B cell (primary cell): ENCODE results near the gene ICA1. TPM values are rescaled to one million over a fixed set of nuclear protein-coding genes. Genes with fewer than 3 reads are reported as not detected.

Experiments
- ATAC-seq: fragments of 200-7000 bp; cut with Tn5 transposase; one replicate; pipeline ENCODE4 v1.10.0; 2021; ENCODE audit warnings: low read depth, mild to moderate bottlenecking, moderate number of reproducible peaks, moderate library complexity
- CTCF ChIA-PET: fragments of 350-600 bp; sonication (Branson Sonifier 250); formaldehyde crosslinking; loops from one replicate; lab custom pipeline; 2021; ENCODE audit warnings: antibody characterized with exemption, inconsistent platforms; lab: Charles Lee
- POLR2A ChIA-PET: fragments of 350-600 bp; sonication (Branson Sonifier 250); formaldehyde crosslinking; loops from one replicate; lab custom pipeline; 2021; ENCODE audit warnings: antibody characterized with exemption; lab: Charles Lee
- DNase-seq: peaks from one replicate; pipeline ENCODE4 v3.0.0; 2013
- H2AFZ ChIP-seq: 2 replicates; pipeline ENCODE4 v1.6.1; 2012; ENCODE audit warnings: mild to moderate bottlenecking, low read depth, low read length; ENCODE audit not compliant: insufficient read depth, poor library complexity, severe bottlenecking
- H3K27ac ChIP-seq, 2 donors: 1 replicate in 1 of 2; 2 replicates in 1 of 2; pipeline ENCODE4 v1.5.1; 2012 to 2013; ENCODE audit warnings: low read length in 2 of 2, mild to moderate bottlenecking in 2 of 2, moderate library complexity in 1 of 2
- H3K27me3 ChIP-seq, 4 experiments: fragments of 200-600 bp in 1 of 4; sonication (generic) in 1 of 4; replicated peaks in 1 of 4; 1 replicate in 2 of 4; 2 replicates in 2 of 4; pipeline versions ENCODE4 v1.6.1 to v1.7.0; 2013 to 2016; ENCODE audit warnings: low read length in 3 of 4, mild to moderate bottlenecking in 2 of 4, mixed read lengths in 1 of 4, moderate library complexity in 1 of 4; ENCODE audit not compliant: insufficient read depth in 4 of 4, control insufficient read depth in 3 of 4; ENCODE audit errors: control extremely low read depth in 1 of 4
- H3K36me3 ChIP-seq, 2 experiments: replicated peaks in 1 of 2; 1 replicate in 1 of 2; 2 replicates in 1 of 2; pipeline versions ENCODE4 v1.6.1 to v1.7.1; 2013; ENCODE audit warnings: low read length in 1 of 2; ENCODE audit not compliant: insufficient read depth in 2 of 2, control insufficient read depth in 1 of 2; ENCODE audit errors: control extremely low read depth in 1 of 2, extremely low read depth in 1 of 2
- H3K4me1 ChIP-seq, 2 donors: fragments of 200-600 bp in 1 of 2; sonication (generic) in 1 of 2; 1 replicate in 1 of 2; 2 replicates in 1 of 2; pipeline versions ENCODE4 v1.5.1 to v1.6.1; 2013 to 2017; ENCODE audit warnings: low read length in 2 of 2; ENCODE audit not compliant: control insufficient read depth in 2 of 2, insufficient read depth in 2 of 2
- H3K4me2 ChIP-seq: replicated peaks from 2 replicates; pipeline ENCODE3; 2012; ENCODE audit warnings: mild to moderate bottlenecking, low read depth, low read length; ENCODE audit not compliant: poor library complexity, severe bottlenecking
- H3K4me3 ChIP-seq, 5 experiments: fragments of 200-600 bp in 1 of 5; sonication (generic) in 1 of 5; 1 replicate in 3 of 5; 2 replicates in 2 of 5; pipeline versions ENCODE4 v1.5.1 to v1.7.0; 2011 to 2016; ENCODE audit warnings: low read length in 4 of 5, mild to moderate bottlenecking in 4 of 5, low read depth in 2 of 5, control low read depth in 1 of 5, moderate library complexity in 1 of 5; ENCODE audit not compliant: insufficient read depth in 1 of 5; ENCODE audit errors: control extremely low read depth in 1 of 5, extremely low read depth in 1 of 5
- H3K79me2 ChIP-seq: fragments of 200-600 bp; sonication (generic); one replicate; pipeline ENCODE4 v1.6.0; 2016; ENCODE audit warnings: low read length; ENCODE audit not compliant: control insufficient read depth, insufficient read depth
- H3K9ac ChIP-seq: fragments of 200-600 bp; sonication (generic); 2 replicates; pipeline ENCODE4 v1.6.1; 2017; ENCODE audit warnings: mild to moderate bottlenecking, low read length, moderate library complexity
- H3K9me3 ChIP-seq, 3 donors: one replicate each; pipeline versions ENCODE4 v1.6.1 to v1.7.1; 2013; ENCODE audit warnings: low read length in 2 of 3; ENCODE audit not compliant: control insufficient read depth in 2 of 3, insufficient read depth in 1 of 3; ENCODE audit errors: control extremely low read depth in 1 of 3
- H4K20me1 ChIP-seq: 2 replicates; pipeline ENCODE4 v1.6.0; 2012; ENCODE audit warnings: mild to moderate bottlenecking, low read length; ENCODE audit not compliant: insufficient read depth, control insufficient read depth, poor library complexity, severe bottlenecking
- H3K27ac Mint-ChIP-seq: one replicate; pipeline ENCODE4 v1.8.0; 2021; ENCODE audit warnings: mixed read lengths
- H3K27me3 Mint-ChIP-seq: one replicate; pipeline ENCODE4 v1.8.0; 2021; ENCODE audit warnings: mixed read lengths
- H3K4me1 Mint-ChIP-seq: one replicate; pipeline ENCODE4 v1.8.0; 2021; ENCODE audit warnings: mixed read lengths
- H3K4me3 Mint-ChIP-seq: one replicate; pipeline ENCODE4 v1.8.0; 2021; ENCODE audit warnings: mixed read lengths
- H3K9me3 Mint-ChIP-seq: one replicate; pipeline ENCODE4 v1.8.0; 2022; ENCODE audit warnings: mixed read lengths; ENCODE audit not compliant: insufficient read depth
- CTCF ChIP-seq: fragments of 200-600 bp; IDR thresholded peaks from one replicate; pipeline ENCODE4 v1.8.0; 2022; ENCODE audit warnings: antibody characterized with exemption, mild to moderate bottlenecking
- EZH2 ChIP-seq: IDR thresholded peaks from 2 replicates; pipeline ENCODE4 v1.6.1; 2012; ENCODE audit warnings: borderline replicate concordance, low read depth, mild to moderate bottlenecking, moderate library complexity, low read length; ENCODE audit not compliant: insufficient read depth, poor library complexity, severe bottlenecking
- WGBS: methylation state at CpG from one replicate; pipeline ENCODE4 v1.1.5; 2013; ENCODE audit warnings: missing lambda C conversion rate; ENCODE audit not compliant: insufficient coverage; 5-methylcytosine and 5-hydroxymethylcytosine counted together
- intact Hi-C: fragments of 100-400 bp; cut with micrococcal nuclease; formaldehyde crosslinking; loops from one replicate; pipeline ENCODE4 v1.10.0; 2022
- polyA plus RNA-seq: library from polyadenylated mRNA; depleted of rRNA; stranded (reverse); fragments of >200 nt; gene quantifications from 2 replicates; pipeline ENCODE4 v1.2.3, GENCODE V29; 2012
- total RNA-seq, 2 donors: library from RNA; stranded (reverse); fragments of 120-200 nt in 1 of 2; gene quantifications; 1 replicate in 1 of 2; 2 replicates in 1 of 2; pipeline versions ENCODE4 v1.2.3 to v1.2.4, GENCODE V29; 2013 to 2022

ICA1 gene
- total and polyA plus RNA-seq, 2 donors (not counting 1 experiment from before 2014, with no cell fraction given) = 0.03 TPM; not detected in 1

DNA sequence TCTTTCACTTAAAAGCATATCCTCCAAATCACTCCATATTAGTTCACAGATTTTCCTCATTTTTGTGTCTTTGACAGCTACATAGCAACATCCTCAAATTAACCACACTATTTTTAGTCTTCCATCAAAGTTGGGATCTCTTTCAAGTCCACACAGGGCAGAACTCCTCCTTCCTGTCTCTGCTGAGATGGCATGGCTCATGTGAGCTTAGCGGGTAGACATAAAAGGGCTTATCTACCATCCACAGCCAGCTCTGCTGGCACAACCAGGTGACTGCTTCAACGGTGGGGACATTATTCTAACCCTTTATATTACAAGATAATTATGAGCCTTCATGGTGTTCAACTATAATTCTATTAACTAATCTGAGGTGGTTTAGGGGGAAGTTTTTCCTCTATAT lies 35.5 kb downstream of the ICA1 start:
- CTCF ChIA-PET = no interaction called here
- ATAC-seq (no peak), DNase-seq (no peak)
- TF ChIP-seq EZH2 (no peak), CTCF (no peak)
- Histone ChIP-seq H2AFZ (no peak overlapping the region), H3K4me3 (no peak overlapping the region), H3K4me1 (no peaks in the 10 kb centered on the region), H3K9ac (no peak overlapping the region), H4K20me1 (no peaks in the 10 kb centered on the region), H3K79me2 (no peaks in the 10 kb centered on the region), H3K27ac (no peak overlapping the region), H3K27me3 (peaks cover 0 to 3% (median 1%) of the 10 kb centered on the region in 4 experiments), H3K9me3 (no peaks in the 10 kb centered on the region), H3K36me3 (no peaks in the 10 kb centered on the region), H3K4me2 (no peak overlapping the region)
- Mint-ChIP-seq H3K27ac (no peak overlapping the region), H3K4me3 (no peak overlapping the region), H3K27me3 (peaks cover 18% of the 10 kb centered on the region), H3K9me3 (no peaks in the 10 kb centered on the region), H3K4me1 (no peaks in the 10 kb centered on the region)
- intact Hi-C loops = no loop called here
- WGBS = no CpG with 5 or more reads among the region's 2 CpGs
- POLR2A ChIA-PET = no interaction called here

DNA sequence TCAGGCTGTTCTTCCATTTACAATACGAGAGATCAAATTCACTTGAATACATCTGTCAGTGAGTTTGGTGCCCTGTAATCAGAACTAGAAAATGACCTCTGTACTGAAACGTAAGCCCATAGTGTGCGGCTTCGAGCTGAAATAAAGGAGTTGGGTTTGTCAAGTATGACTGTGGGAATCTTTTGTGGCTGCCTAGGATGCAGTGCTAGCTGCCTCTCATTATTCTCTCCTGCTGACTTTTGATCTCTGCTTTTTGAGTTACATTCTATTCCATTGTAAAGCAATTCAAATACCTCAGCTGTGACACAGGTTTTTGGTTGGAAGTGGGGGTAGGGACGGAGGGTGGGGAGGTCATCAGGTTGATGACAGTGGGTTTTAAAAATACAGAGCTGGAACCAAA lies 40.4 kb downstream of the ICA1 start:
- POLR2A ChIA-PET = no interaction called here
- TF ChIP-seq EZH2 = no peak
- TF ChIP-seq CTCF = no peak
- no peaks in the 10 kb centered on the region for H3K79me2 ChIP-seq
- no peak overlapping the region for H3K9ac ChIP-seq
- no peaks in the 10 kb centered on the region for H4K20me1 ChIP-seq
- no peaks in the 10 kb centered on the region for H3K36me3 ChIP-seq
- H3K9me3 ChIP-seq = no peaks in the 10 kb centered on the region
- no peak overlapping the region for H3K4me3 ChIP-seq
- WGBS = 100% methylated on average over 1 of the region's 5 CpGs
- H3K27me3 ChIP-seq = peaks cover 0 to 3% (median 0%) of the 10 kb centered on the region in 4 experiments
- CTCF ChIA-PET = interaction anchor here (0.9 kb wide), 1 partner anchor 9 kb away, joined by 4 read pairs; no protein-coding TSS in a partner anchor
- ATAC-seq = no peak
- intact Hi-C loops = no loop called here
- DNase-seq = no peak
- Mint-ChIP-seq H3K27me3 (peaks cover 10% of the 10 kb centered on the region), H3K27ac (no peak overlapping the region), H3K4me1 (peaks cover 2% of the 10 kb centered on the region), H3K9me3 (no peaks in the 10 kb centered on the region), H3K4me3 (no peak overlapping the region)
- H2AFZ ChIP-seq = no peak overlapping the region
- no peak overlapping the region for H3K4me2 ChIP-seq
- no peaks in the 10 kb centered on the region for H3K4me1 ChIP-seq
- no peak overlapping the region for H3K27ac ChIP-seq
